NT2/D1 (cell line): ENCODE data around the gene LGI4.
A peak's percentile ranks its signal among the peaks of the same experiment; 100 is the strongest.

Source experiments
- DNase-seq: peaks from one replicate; pipeline ENCODE4 v3.0.0-alpha.2; 2011; ENCODE audit warnings: low read depth, low spot score
- H3K27me3 ChIP-seq: 2 replicates; pipeline ENCODE4 v1.6.0; 2011; ENCODE audit warnings: mild to moderate bottlenecking; ENCODE audit not compliant: insufficient read length, insufficient read depth
- H3K36me3 ChIP-seq: 2 replicates; pipeline ENCODE4 v1.6.1; 2011; ENCODE audit warnings: mild to moderate bottlenecking, low read length, mixed read lengths; ENCODE audit not compliant: insufficient read depth, insufficient read length
- H3K4me1 ChIP-seq: 2 replicates; pipeline ENCODE4 v1.5.1; 2011; ENCODE audit not compliant: insufficient read depth, insufficient read length
- H3K4me3 ChIP-seq: 2 replicates; pipeline ENCODE4 v1.5.1; 2011; ENCODE audit warnings: low read depth; ENCODE audit not compliant: insufficient read length
- H3K9ac ChIP-seq: 2 replicates; pipeline ENCODE4 v1.6.0; 2011; ENCODE audit warnings: low read depth; ENCODE audit not compliant: insufficient read length
- H3K9me3 ChIP-seq: 2 replicates; pipeline ENCODE4 v1.5.1; 2011; ENCODE audit warnings: mild to moderate bottlenecking, low read length; ENCODE audit not compliant: insufficient read depth
- SUZ12 ChIP-seq: IDR thresholded peaks from 2 replicates; pipeline ENCODE4 v1.6.1; 2011; ENCODE audit not compliant: insufficient read length, insufficient read depth; ENCODE audit errors: extremely low read depth
- YY1 ChIP-seq: IDR thresholded peaks from 2 replicates; pipeline ENCODE4 v1.6.1; 2011; ENCODE audit not compliant: insufficient read length, insufficient read depth
- ZNF274 ChIP-seq: IDR thresholded peaks from 2 replicates; pipeline ENCODE4 v1.6.1; 2011; ENCODE audit warnings: mild to moderate bottlenecking, low read depth, low read length

The LGI4 gene

GRCh38 chr19:35144600-35145436, 10.0 kb upstream of the LGI4 start:
- Histone ChIP-seq H3K4me3 (no peak overlapping the region), H3K9ac (no peak overlapping the region), H3K36me3 (no peaks in the 10 kb centered on the region), H3K4me1 (peaks cover 8% of the 10 kb centered on the region), H3K27me3 (peaks cover 44% of the 10 kb centered on the region), H3K9me3 (no peaks in the 10 kb centered on the region)
- DNase-seq: peak; percentile 75
- TF ChIP-seq SUZ12 (no peak), ZNF274 (no peak), YY1 (no peak)

GRCh38 chr19:35144259-35144599, 9.4 kb upstream of the LGI4 start:
- DNase-seq: no peak
- H3K36me3 ChIP-seq: no peaks in the 10 kb centered on the region
- H3K4me1 ChIP-seq: peaks cover 8% of the 10 kb centered on the region
- no peaks in the 10 kb centered on the region for H3K9me3 ChIP-seq
- H3K4me3 ChIP-seq: no peak overlapping the region
- H3K27me3 ChIP-seq: peaks cover 44% of the 10 kb centered on the region
- TF ChIP-seq YY1: no peak
- no peak for TF ChIP-seq ZNF274
- no peak for TF ChIP-seq SUZ12
- no peak overlapping the region for H3K9ac ChIP-seq

GRCh38 chr19:35143818-35144217, 9.0 kb upstream of the LGI4 start:
- no peak for DNase-seq

DNA sequence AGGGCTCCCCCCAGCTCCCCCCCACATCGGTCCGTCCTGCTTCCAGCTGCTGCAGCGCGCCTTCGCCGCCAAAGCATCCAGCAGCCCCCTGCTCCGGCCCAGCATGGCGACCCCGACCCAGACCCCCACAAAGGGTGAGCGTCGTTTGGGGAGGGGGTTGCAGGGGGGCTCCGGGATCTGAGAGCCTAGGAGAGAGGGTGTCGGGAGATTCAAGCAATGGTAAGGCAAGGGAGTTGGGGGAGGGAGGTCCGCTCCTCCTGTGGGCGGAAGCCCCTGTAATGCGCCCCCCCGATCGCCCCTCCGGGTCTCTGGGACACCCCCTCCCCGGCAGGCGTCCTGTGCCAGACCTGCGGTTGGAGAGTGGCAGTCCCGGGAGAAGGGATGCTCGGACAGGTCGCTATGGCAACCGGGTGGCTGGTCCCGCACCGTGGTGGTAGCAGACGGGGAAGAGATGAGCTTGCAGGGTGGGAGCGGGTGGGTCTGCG, 8.4 kb upstream of the LGI4 start, which contains the start of gene FXYD7:
FXYD7 (plus strand) TSS at position 25 of the 485 bp plus-strand sequence; CDS start at position 104, 79 bp downstream.
- Histone ChIP-seq H3K36me3 (no peaks in the 10 kb centered on the region), H3K9ac (peak within 1 kb of the TSS; percentile 44)
- DNase-seq: no peak

More at GRCh38 chr19:35143818-35144217, 9.0 kb upstream of the LGI4 start:
- Histone ChIP-seq H3K9ac (no peak overlapping the region), H3K4me1 (peaks cover 11% of the 10 kb centered on the region), H3K27me3 (peaks cover 44% of the 10 kb centered on the region), H3K9me3 (no peaks in the 10 kb centered on the region), H3K36me3 (no peaks in the 10 kb centered on the region), H3K4me3 (no peak overlapping the region)
- no peak for TF ChIP-seq SUZ12
- no peak for TF ChIP-seq YY1
- TF ChIP-seq ZNF274: no peak

DNA sequence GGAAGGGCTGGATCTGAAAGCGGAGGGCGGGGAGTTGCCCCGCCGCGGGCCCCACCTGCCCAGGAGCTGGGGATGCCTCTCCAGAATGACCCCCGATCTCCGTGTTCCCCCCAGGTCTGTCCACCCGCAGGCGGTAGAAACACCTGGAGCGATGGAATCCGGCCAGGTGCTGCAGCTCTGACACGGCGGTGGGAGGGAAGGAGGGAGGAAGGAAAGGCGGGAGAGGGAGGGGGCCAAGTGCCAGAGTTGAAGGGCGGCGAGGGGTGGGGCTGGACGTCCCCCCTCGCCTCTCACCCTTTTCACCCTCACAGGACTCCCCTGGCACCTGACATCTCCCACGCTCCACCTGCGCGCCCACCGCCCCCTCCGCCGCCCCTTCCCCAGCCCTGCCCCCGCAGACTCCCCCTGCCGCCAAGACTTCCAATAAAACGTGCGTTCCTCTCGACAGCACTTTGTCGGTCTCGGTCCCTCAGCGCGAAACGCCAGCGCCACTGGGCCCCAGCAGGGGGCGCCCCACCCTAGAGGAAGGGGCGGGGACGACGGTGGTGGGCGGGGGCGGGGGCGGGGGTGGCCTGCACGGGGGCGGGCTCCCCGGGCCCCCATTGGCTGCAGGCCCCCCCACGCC, 7.9 kb upstream of the LGI4 start:
- Histone ChIP-seq H3K4me1 (peaks cover 12% of the 10 kb centered on the region), H3K27me3 (peaks cover 44% of the 10 kb centered on the region), H3K9me3 (no peaks in the 10 kb centered on the region), H3K9ac (peak overlapping the region; percentile 44), H3K36me3 (no peaks in the 10 kb centered on the region), H3K4me3 (peak overlapping the region; percentile 36)
- DNase-seq: no peak
- no peak for TF ChIP-seq SUZ12
- no peak for TF ChIP-seq YY1
- TF ChIP-seq ZNF274: no peak

More for the DNA sequence above, 8.4 kb upstream of the LGI4 start, which contains the start of gene FXYD7:
- H3K4me3 ChIP-seq: peak within 1 kb of the TSS; percentile 36
- H3K4me1 ChIP-seq: peaks cover 12% of the 10 kb centered on the region
- TF ChIP-seq ZNF274 (no peak), YY1 (no peak), SUZ12 (no peak)
- H3K9me3 ChIP-seq: no peaks in the 10 kb centered on the region
- peaks cover 44% of the 10 kb centered on the region for H3K27me3 ChIP-seq

- TF ChIP-seq YY1 (no peak), SUZ12 (no peak), ZNF274 (no peak)
- peak overlapping the region; percentile 44 for H3K9ac ChIP-seq
- H3K4me3 ChIP-seq: peak overlapping the region; percentile 36
- no peak for DNase-seq
- H3K27me3 ChIP-seq: peaks cover 44% of the 10 kb centered on the region
- H3K9me3 ChIP-seq: no peaks in the 10 kb centered on the region
- H3K4me1 ChIP-seq: peaks cover 12% of the 10 kb centered on the region
- H3K36me3 ChIP-seq: no peaks in the 10 kb centered on the region
Measured at GRCh38 chr19:35141837-35142605, 7.2 kb upstream of the LGI4 start.
